Measurements from ENCODE around the gene TICRR.

Gene TICRR

DNA sequence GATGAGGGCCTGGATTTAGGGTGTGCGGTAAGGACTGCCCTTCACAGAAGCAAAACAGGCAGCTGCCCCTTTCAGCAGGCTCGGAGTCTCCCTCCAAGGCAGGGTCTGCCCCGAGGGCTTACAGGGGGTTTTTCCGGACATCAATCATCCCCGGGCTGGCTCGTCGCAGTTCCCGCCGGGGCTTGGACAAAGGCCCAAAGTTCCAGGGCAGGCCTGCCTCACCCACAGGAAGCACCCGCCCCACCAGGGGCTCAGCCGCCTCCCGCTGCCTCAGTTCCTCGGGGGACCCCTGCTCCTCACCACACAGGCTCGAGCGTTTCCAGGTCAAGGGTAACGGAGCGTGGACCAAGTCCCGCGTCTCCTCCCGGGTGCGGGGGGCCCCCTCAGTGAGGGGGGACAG lies 53.0 kb downstream of the TICRR start:
- DNase-seq (ENCODE audit: low read depth, low spot score): no peak
- ChIA-PET CTCF (interaction anchor here (1.0 kb wide), 1 partner anchor 19 kb away, joined by 6 read pairs; no protein-coding TSS in a partner anchor), POLR2A (interaction anchor here (0.7 kb wide), 1 partner anchor 137 kb away, joined by 3 read pairs; no protein-coding TSS in a partner anchor)
- TF ChIP-seq, protein P1, sequence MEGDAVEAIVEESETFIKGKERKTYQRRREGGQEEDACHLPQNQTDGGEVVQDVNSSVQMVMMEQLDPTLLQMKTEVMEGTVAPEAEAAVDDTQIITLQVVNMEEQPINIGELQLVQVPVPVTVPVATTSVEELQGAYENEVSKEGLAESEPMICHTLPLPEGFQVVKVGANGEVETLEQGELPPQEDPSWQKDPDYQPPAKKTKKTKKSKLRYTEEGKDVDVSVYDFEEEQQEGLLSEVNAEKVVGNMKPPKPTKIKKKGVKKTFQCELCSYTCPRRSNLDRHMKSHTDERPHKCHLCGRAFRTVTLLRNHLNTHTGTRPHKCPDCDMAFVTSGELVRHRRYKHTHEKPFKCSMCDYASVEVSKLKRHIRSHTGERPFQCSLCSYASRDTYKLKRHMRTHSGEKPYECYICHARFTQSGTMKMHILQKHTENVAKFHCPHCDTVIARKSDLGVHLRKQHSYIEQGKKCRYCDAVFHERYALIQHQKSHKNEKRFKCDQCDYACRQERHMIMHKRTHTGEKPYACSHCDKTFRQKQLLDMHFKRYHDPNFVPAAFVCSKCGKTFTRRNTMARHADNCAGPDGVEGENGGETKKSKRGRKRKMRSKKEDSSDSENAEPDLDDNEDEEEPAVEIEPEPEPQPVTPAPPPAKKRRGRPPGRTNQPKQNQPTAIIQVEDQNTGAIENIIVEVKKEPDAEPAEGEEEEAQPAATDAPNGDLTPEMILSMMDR (IDR thresholded peaks at IDR 0.05; ENCODE audit: insufficient read depth, low read length, missing control alignments): no peak
- H3K4me3 ChIP-seq (ENCODE audit: low read depth, low read length): no peak overlapping the region

DNA sequence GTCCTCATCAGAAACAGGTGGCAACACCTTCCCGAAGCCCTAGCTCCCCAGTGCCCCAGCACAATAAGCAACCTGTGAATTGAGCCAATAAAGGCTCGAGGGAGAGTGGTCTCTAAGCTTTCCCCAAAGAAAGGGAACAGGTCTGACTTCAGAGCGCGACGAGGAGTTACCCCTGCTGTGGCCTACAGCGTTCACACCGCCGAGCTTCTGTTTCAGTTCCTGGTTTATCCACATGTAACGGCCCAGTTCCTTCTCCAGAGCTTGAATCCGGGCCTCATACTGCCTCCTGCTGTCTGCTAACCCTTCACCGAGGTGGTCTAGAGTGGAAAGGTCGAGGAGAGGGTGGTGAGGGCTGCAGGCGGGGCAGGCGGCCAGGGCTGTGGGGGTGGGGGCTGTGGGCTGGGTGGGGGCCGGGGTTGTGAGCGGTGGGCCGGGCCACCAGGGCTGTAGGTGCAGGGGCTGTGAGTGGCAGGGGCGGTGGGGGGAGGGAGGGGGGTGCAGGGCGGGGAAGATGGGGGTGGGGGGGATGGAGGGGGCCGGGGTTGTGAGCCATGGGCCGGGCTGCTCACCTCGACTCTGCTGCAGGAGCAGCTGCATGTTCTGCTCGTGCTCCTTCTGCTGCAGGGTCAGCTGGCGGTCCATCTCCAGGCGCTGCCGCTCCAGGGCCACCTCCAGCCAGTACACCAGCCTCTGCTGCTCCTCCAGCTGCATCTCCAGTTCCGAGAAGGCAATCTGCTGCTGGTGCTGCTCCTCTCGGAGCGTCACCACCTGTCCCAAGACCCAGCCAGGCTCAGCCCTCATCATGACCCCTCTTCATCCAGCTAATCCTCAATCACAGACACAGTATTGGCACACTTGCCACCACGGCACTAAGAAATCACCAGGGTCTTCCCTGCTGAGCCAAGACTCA lies 53.8 kb downstream of the TICRR start:
- ChIA-PET POLR2A (interaction anchor here (0.7 kb wide), 1 partner anchor 137 kb away, joined by 3 read pairs; no protein-coding TSS in a partner anchor), CTCF (interaction anchor here (1.0 to 1.6 kb wide), 2 partner anchors 18 to 270 kb away, joined by 4 to 6 read pairs; no protein-coding TSS in a partner anchor)
- no peak overlapping the region for H3K4me3 ChIP-seq (ENCODE audit: low read depth, low read length)
- DNase-seq (ENCODE audit: low read depth, low spot score): no peak
- TF ChIP-seq, protein P1 (IDR thresholded peaks at IDR 0.05; ENCODE audit: insufficient read depth, low read length, missing control alignments): no peak

DNA sequence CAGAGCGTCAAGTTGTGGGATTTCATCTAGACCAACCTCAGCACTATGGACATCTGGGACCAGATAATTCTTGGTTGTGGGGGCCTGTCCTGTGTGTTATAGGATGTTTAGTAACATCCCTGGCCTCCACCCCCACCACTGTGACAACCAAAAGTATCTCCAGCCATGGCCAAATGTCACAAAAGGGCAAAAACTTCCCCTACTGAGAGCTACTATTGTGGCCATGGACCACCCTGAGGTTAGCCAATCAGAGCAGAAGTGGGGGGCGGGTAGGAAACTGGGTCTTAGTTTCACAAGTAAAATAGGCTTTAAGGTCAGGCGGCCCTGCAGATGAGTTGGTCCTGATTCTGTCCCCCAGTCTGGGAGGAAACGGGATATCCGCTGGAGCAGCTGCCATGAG lies 54.6 kb downstream of the TICRR start:
- no peak for DNase-seq (ENCODE audit: low read depth, low spot score)
- H3K4me3 ChIP-seq (ENCODE audit: low read depth, low read length): no peak overlapping the region
- POLR2A ChIA-PET: no interaction called here
- TF ChIP-seq, protein P1 (IDR thresholded peaks at IDR 0.05; ENCODE audit: insufficient read depth, low read length, missing control alignments): no peak
- CTCF ChIA-PET: interaction anchor here (1.6 to 2.3 kb wide), 2 partner anchors 16 to 271 kb away, joined by 4 to 14 read pairs; no protein-coding TSS in a partner anchor

DNA sequence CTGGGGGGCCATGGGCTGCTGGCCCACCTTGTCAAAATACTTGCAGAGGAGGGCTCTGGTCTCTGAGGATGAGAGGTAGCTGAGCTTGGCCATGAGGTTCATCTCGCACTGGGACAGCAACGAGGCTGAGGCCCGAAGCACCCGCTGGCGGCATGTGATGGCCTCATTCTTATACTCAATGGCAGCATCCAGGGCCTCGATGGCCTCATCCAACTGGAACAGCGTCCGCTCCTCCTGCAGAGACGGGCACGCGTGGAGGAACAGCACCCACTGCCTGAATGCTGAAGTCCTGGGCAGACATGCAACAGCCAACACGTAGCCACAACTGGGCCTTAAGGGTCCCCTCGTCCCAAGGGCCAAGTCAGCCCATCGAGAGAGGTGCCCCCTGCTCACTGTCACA lies 55.0 kb downstream of the TICRR start:
- TF ChIP-seq, protein P1 (IDR thresholded peaks at IDR 0.05; ENCODE audit: insufficient read depth, low read length, missing control alignments): no peak
- ChIA-PET POLR2A (interaction anchor here (1.3 kb wide), 1 partner anchor 24 kb away, joined by 3 read pairs; no protein-coding TSS in a partner anchor), CTCF (interaction anchor here (1.6 to 2.3 kb wide), 2 partner anchors 16 to 272 kb away, joined by 4 to 14 read pairs; no protein-coding TSS in a partner anchor)
- no peak for DNase-seq (ENCODE audit: low read depth, low spot score)
- H3K4me3 ChIP-seq (ENCODE audit: low read depth, low read length): no peak overlapping the region

DNA sequence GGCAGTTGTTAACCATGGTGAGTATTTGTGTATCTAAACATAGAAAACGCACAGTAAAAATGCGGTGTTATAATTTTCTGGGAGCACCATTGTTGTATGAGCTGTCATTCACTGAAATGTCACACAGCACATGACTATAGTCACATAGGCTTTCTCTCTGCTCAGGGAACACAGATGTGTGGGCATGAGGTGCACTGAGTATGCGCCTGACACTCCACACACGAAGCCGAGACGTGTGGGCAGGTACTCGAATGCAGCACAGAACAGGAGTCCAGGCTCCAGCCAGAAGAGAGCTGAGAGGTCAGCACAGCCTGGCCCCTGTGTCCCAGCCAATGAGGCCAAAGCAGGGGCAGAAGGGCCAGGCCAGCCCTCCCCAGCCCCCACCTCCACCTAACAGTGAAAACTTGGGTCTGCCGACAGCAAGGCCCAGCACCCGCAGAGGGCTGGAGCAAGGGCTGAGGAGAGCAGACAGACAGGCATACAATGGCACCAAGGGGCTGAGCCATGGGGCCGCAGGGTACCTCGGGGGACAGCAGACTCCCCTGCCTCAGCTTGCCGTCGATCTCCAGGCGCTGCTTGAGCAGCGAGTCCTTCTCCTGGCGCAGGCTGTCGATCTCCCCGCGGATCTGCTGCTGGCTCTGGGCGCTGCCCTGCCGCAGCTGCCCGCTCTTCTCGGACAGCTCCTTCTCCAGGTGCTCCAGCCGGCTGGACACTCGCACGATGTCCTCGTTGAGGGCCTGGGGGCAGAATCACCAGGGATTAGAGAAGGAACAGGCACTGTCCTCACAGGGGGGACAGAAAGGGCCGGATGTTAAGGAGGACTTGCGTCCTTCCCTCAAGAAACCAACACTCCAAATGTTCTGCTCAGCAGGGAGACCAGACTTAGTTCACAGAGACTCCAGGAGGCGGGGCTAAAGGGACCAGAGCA lies 56.0 kb downstream of the TICRR start:
- DNase-seq (ENCODE audit: low read depth, low spot score): no peak
- H3K4me3 ChIP-seq (ENCODE audit: low read depth, low read length): no peak overlapping the region
- TF ChIP-seq, protein P1 (IDR thresholded peaks at IDR 0.05; ENCODE audit: insufficient read depth, low read length, missing control alignments): no peak
- ChIA-PET CTCF (interaction anchor here (1.6 to 2.3 kb wide), 2 partner anchors 15 to 273 kb away, joined by 4 to 14 read pairs; no protein-coding TSS in a partner anchor), POLR2A (interaction anchor here (1.3 kb wide), 1 partner anchor 23 kb away, joined by 3 read pairs; no protein-coding TSS in a partner anchor)
